ENCODE data around the gene NRXN2.

DNA sequence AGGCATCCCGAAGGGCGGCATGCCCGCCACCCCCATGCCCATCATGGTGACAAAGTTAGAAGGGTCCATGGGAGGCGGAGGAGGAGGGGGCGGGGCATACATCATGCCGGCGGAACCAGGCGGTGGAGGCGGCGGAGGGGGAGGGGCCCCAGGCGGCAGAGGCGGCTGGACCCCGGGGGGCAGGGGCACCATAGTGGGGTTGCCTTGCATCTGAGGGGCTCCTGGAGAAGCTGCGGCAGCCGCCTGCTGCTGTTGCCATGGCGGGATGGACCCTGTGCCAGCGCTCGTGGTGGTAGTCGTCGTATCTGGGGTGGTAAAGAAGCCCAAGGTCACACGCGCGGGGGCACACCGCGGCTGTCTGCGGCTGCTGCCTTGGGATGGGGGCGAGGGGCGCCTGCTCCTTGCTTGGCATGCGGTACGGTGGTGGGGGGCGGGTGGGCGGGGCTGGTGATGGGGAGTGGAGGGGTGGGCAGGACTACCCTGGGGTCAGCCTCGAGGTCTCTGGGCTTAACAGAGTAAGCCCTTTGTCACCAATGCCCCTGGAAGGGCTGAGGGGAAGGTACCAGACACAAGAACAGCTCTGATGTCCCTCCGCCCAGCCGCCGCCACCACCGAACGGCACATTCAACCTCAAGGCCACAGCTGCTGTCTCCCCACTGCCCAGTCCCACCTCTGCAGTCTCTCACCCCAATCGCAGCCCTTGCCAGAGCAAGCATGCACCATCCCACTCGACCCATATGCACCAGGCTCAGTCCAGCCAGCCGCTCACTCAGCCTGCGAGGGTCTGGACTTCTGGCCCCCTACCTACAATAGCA, 43.1 kb upstream of the NRXN2 start:
- TF ChIP-seq, protein P1, sequence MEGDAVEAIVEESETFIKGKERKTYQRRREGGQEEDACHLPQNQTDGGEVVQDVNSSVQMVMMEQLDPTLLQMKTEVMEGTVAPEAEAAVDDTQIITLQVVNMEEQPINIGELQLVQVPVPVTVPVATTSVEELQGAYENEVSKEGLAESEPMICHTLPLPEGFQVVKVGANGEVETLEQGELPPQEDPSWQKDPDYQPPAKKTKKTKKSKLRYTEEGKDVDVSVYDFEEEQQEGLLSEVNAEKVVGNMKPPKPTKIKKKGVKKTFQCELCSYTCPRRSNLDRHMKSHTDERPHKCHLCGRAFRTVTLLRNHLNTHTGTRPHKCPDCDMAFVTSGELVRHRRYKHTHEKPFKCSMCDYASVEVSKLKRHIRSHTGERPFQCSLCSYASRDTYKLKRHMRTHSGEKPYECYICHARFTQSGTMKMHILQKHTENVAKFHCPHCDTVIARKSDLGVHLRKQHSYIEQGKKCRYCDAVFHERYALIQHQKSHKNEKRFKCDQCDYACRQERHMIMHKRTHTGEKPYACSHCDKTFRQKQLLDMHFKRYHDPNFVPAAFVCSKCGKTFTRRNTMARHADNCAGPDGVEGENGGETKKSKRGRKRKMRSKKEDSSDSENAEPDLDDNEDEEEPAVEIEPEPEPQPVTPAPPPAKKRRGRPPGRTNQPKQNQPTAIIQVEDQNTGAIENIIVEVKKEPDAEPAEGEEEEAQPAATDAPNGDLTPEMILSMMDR (IDR thresholded peaks at IDR 0.05; ENCODE audit: insufficient read depth, low read depth, low read length), result no peak
- TF ChIP-seq EZH2 (IDR thresholded peaks at IDR 0.05; ENCODE audit: insufficient read depth, low read length), result no peak

All from astrocyte (in vitro differentiated cells and primary cell).